Nephron (organoid): ENCODE results near the gene ADAMTS2.

Source experiments
- H3K27ac Mint-ChIP-seq, 3 experiments: 2 replicates each; pipeline ENCODE4 v1.8.0; 2020; ENCODE audit warnings: mixed read lengths in 3 of 3, mild to moderate bottlenecking in 2 of 3, moderate library complexity in 1 of 3
- H3K27me3 Mint-ChIP-seq: 2 replicates; pipeline ENCODE4 v1.8.0; 2021; ENCODE audit warnings: low read depth, mild to moderate bottlenecking, moderate library complexity, mixed read lengths
- H3K36me3 Mint-ChIP-seq: 2 replicates; pipeline ENCODE4 v1.8.0; 2020; ENCODE audit warnings: low read depth, mixed read lengths
- H3K4me1 Mint-ChIP-seq: 2 replicates; pipeline ENCODE4 v1.8.0; 2020; ENCODE audit warnings: mixed read lengths
- H3K4me3 Mint-ChIP-seq, 3 experiments: 2 replicates each; pipeline ENCODE4 v1.8.0; 2020; ENCODE audit warnings: mild to moderate bottlenecking in 3 of 3, mixed read lengths in 3 of 3, moderate library complexity in 2 of 3
- H3K9me3 Mint-ChIP-seq: 2 replicates; pipeline ENCODE4 v1.8.0; 2020; ENCODE audit warnings: mixed read lengths
- CTCF ChIP-seq, 3 experiments: fragments of 200-600 bp; sonication (generic); IDR thresholded peaks; one replicate each; pipeline ENCODE4 v1.5.0; 2021; ENCODE audit warnings: antibody characterized with exemption in 3 of 3; ENCODE audit not compliant: unreplicated experiment in 3 of 3

The ADAMTS2 gene

GRCh38 chr5:179180921-179181645, 164.2 kb downstream of the ADAMTS2 start:
- peaks cover 6% of the 10 kb centered on the region for H3K27me3 Mint-ChIP-seq
- H3K4me1 Mint-ChIP-seq, result peaks cover 11% of the 10 kb centered on the region
- no peak for TF ChIP-seq CTCF (IDR thresholded peaks at IDR 0.05; ENCODE audit: unreplicated experiment in 3 of 3)
- H3K36me3 Mint-ChIP-seq, result no peaks in the 10 kb centered on the region
- H3K27ac Mint-ChIP-seq, result no peak overlapping the region
- peaks cover 7% of the 10 kb centered on the region for H3K9me3 Mint-ChIP-seq
- H3K4me3 Mint-ChIP-seq, result no peak overlapping the region

GRCh38 chr5:179180061-179180610, 165.1 kb downstream of the ADAMTS2 start:
- Mint-ChIP-seq H3K36me3 (no peaks in the 10 kb centered on the region), H3K9me3 (peaks cover 7% of the 10 kb centered on the region), H3K27ac (no peak overlapping the region), H3K27me3 (peaks cover 6% of the 10 kb centered on the region), H3K4me3 (no peak overlapping the region), H3K4me1 (peaks cover 10% of the 10 kb centered on the region)
- no peak for TF ChIP-seq CTCF (IDR thresholded peaks at IDR 0.05; ENCODE audit: unreplicated experiment in 3 of 3)

DNA sequence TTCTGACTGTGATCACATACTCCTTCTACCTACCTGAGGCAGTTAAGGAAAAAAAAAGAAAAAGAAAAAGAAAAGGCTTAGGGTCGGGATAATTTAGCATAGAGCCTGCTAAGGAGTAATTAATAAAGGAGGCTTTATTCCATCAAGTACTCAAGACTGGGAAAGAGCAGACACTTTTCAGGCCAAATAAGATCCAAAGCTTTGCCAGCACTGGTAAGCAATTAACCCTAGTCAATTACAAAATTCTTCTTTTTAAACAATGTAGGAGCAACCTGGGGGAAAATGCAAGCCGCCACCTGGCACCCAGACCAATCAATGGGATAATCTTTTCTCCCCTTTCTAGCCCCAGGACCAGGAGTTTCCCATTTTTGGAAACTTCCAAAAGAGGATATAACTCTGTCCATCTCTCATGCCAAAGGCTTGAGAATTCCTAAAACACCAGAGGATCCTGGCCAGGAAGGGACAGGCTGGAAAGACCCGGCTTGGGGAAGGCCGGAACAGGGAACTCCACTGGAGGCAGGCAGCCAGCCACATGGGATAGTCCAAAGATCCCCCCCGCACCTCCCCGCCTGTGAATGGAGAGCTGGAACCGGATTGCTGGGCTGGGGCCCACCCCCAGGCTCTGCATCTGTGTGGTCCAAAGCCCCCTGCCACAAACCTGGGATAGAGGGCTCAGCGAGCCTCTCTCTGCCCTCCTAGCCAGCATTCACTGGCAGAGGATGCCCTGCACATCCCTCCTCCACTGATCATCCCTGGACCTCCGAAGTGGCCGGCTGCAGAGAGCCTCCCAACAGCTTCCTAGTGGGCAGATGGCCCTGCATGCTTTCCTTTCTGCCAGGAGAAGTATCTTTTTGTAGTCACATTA, 167.3 kb downstream of the ADAMTS2 start:
- Mint-ChIP-seq H3K27me3 (peaks cover 6% of the 10 kb centered on the region), H3K36me3 (no peaks in the 10 kb centered on the region), H3K4me3 (no peak overlapping the region), H3K4me1 (no peaks in the 10 kb centered on the region), H3K9me3 (peaks cover 7% of the 10 kb centered on the region), H3K27ac (no peak overlapping the region)
- TF ChIP-seq CTCF (IDR thresholded peaks at IDR 0.05; ENCODE audit: unreplicated experiment in 3 of 3), result no peak

DNA sequence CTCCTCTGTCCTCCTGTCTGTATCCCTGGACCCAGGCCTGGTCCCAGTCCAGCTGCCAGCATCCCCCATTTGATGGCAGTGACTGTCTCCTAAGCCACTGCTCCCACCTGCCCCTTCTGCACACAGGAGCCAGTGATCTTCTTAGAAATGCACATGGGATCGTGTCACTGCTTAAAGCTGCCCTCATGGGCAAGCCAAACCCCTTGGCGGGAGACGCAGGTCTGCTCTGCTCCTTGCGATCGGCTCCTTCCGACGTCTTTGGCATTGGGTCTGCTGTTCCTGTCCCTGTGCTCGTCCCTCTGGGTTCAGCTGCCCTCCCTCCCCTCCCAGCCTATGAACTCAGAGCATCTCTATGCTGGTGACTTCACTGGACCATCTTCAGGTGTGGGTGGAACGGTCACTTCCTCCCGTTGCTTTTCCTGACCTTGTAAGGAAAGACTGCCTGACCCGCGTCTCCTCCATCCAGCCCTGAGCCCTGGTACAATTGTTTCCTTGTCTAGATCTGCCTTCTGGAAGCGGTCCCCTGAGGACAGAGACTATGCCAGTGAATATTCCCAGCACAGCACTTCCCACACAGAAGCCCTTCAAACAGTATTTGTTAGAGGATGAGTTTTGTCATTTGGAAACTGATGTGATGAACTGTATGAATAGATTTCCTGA, 168.6 kb downstream of the ADAMTS2 start:
- Mint-ChIP-seq H3K27ac (no peak overlapping the region), H3K9me3 (peaks cover 7% of the 10 kb centered on the region)

DNA sequence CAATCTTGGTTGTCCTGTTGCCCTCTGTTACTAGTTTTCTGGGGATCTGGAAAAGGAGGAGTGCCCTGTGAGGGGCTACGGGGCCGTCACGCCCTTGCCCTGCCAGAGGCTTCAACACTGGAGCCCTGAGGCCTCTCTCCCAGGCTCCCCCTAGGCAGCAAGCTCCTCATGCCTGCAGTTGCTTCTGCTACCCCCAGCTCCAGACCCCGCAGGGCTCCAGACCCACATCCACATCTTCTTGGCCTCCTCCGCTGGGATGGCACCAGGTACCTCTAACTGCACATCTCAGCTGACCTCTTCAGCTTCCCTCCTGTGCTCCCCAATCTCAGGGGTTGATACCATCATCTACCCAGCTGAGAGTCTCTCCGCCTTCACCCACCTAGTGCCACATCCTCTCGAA, 169.1 kb downstream of the ADAMTS2 start:
- Mint-ChIP-seq H3K27me3 (peaks cover 6% of the 10 kb centered on the region), H3K4me3 (no peak overlapping the region), H3K27ac (no peak overlapping the region), H3K36me3 (no peaks in the 10 kb centered on the region), H3K4me1 (no peaks in the 10 kb centered on the region), H3K9me3 (peaks cover 7% of the 10 kb centered on the region)
- no peak for TF ChIP-seq CTCF (IDR thresholded peaks at IDR 0.05; ENCODE audit: unreplicated experiment in 3 of 3)

More for the DNA sequence above, 168.6 kb downstream of the ADAMTS2 start:
- no peak for TF ChIP-seq CTCF (IDR thresholded peaks at IDR 0.05; ENCODE audit: unreplicated experiment in 3 of 3)
- H3K4me3 Mint-ChIP-seq, result no peak overlapping the region
- H3K36me3 Mint-ChIP-seq, result no peaks in the 10 kb centered on the region
- H3K4me1 Mint-ChIP-seq, result no peaks in the 10 kb centered on the region
- H3K27me3 Mint-ChIP-seq, result peaks cover 6% of the 10 kb centered on the region
